ENCODE measurements around the gene NUP98. TPM values are rescaled to one million over a fixed set of nuclear protein-coding genes. Genes with fewer than 3 reads are reported as not detected.

Gene NUP98
- total RNA-seq, 1 experiment from 2014 or later, result 59.7 TPM

DNA sequence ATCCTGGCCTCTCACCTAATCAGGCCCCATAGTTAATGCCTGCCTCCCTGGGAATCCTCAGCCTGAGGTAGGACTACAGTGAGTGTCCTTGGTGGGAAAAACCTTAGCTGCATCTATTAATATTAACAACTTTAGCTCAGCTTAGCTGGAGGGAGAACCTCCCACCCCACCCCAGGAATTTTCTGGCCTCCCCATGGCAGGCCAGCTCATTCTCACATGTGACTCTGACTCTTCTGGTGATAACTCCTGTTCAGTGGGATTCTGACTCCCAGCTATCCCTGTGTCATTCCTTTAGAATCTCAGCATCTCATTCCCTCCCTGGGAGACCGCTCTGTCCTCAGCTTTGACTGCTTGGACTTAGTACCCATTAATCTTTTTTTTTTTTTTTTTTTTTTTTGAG lies 170.1 kb downstream of the NUP98 start:
- ChIA-PET POLR2A (ENCODE audit: unreplicated experiment) (no interaction called here), CTCF (no interaction called here)
- Histone ChIP-seq H3K27me3 (ENCODE audit: insufficient read depth, low read depth) (no peaks in the 10 kb centered on the region), H4K20me1 (ENCODE audit: insufficient read depth) (no peaks in the 10 kb centered on the region), H3F3A (ENCODE audit: insufficient read depth, low read depth) (no peaks in the 10 kb centered on the region), H3K79me2 (ENCODE audit: low read depth) (no peaks in the 10 kb centered on the region), H2AFZ (no peak overlapping the region), H3K4me1 (replicated peaks; ENCODE audit: insufficient read depth) (no peaks in the 10 kb centered on the region), H3K9me3 (ENCODE audit: insufficient read depth, low read depth) (no peaks in the 10 kb centered on the region), H3K27ac (no peak overlapping the region), H3K4me3 (no peak overlapping the region), H3K9me2 (ENCODE audit: insufficient read depth) (no peaks in the 10 kb centered on the region), H3K4me2 (no peak overlapping the region), H3K36me3 (ENCODE audit: low read depth) (no peaks in the 10 kb centered on the region)
- no TSS peak for BruUV-seq (replicated peaks)
- TF ChIP-seq, protein P1, sequence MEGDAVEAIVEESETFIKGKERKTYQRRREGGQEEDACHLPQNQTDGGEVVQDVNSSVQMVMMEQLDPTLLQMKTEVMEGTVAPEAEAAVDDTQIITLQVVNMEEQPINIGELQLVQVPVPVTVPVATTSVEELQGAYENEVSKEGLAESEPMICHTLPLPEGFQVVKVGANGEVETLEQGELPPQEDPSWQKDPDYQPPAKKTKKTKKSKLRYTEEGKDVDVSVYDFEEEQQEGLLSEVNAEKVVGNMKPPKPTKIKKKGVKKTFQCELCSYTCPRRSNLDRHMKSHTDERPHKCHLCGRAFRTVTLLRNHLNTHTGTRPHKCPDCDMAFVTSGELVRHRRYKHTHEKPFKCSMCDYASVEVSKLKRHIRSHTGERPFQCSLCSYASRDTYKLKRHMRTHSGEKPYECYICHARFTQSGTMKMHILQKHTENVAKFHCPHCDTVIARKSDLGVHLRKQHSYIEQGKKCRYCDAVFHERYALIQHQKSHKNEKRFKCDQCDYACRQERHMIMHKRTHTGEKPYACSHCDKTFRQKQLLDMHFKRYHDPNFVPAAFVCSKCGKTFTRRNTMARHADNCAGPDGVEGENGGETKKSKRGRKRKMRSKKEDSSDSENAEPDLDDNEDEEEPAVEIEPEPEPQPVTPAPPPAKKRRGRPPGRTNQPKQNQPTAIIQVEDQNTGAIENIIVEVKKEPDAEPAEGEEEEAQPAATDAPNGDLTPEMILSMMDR (conservative IDR thresholded peaks at IDR 0.05), result no peak
- TF ChIP-seq EZH2 (IDR thresholded peaks at IDR 0.05; ENCODE audit: low read depth), result no peak
- intact Hi-C loops (cut with micrococcal nuclease; ENCODE audit: unreplicated experiment), result no loop called here
- DNase-seq, result no peak

DNA sequence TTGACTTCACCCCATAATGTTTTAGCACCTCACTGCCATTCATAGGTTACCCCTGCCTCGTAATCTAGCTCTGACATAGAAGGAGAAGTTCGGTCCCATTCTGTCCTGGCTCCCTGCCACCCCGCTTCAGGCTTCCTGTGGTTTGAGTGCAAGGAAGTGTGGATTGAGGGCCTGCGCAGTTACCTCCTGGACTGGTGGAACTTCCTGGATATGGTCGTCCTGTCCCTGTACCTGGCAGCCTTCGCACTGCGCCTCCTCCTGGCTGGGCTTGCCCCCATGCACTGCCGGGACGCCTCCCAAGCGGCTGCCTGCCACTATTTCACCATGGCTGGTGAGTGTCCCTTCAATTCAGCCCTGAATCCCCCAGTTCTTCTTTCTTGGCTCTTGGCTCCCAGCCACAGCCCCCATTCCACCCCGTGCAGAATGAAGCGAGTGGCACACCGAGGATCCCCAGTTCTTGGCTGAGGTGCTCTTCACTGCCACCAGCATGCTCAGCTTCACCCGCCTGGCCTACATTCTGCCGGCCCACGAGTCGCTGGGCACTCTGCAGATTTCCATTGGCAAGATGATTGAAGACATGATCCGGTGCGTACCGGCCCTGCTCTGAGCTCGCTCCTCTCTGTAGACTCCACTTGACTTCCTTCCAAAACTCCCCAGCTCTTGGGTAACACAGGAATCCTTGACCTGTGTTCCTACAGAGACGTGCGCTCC lies 170.9 kb downstream of the NUP98 start:
- H3F3A ChIP-seq (ENCODE audit: insufficient read depth, low read depth), result no peaks in the 10 kb centered on the region
- no peak overlapping the region for H2AFZ ChIP-seq
- DNase-seq, result no peak
- H3K4me3 ChIP-seq, result no peak overlapping the region
- H3K36me3 ChIP-seq (ENCODE audit: low read depth), result no peaks in the 10 kb centered on the region
- H3K79me2 ChIP-seq (ENCODE audit: low read depth), result no peaks in the 10 kb centered on the region
- intact Hi-C loops (cut with micrococcal nuclease; ENCODE audit: unreplicated experiment), result no loop called here
- H3K27me3 ChIP-seq (ENCODE audit: insufficient read depth, low read depth), result no peaks in the 10 kb centered on the region
- no peak overlapping the region for H3K4me2 ChIP-seq
- H3K4me1 ChIP-seq (replicated peaks; ENCODE audit: insufficient read depth), result no peaks in the 10 kb centered on the region
- no peaks in the 10 kb centered on the region for H3K9me3 ChIP-seq (ENCODE audit: insufficient read depth, low read depth)
- CTCF ChIA-PET, result no interaction called here
- H3K27ac ChIP-seq, result no peak overlapping the region
- POLR2A ChIA-PET (ENCODE audit: unreplicated experiment), result no interaction called here
- H4K20me1 ChIP-seq (ENCODE audit: insufficient read depth), result no peaks in the 10 kb centered on the region
- H3K9me2 ChIP-seq (ENCODE audit: insufficient read depth), result no peaks in the 10 kb centered on the region
- BruUV-seq (replicated peaks), result no TSS peak
- TF ChIP-seq, protein P1 (conservative IDR thresholded peaks at IDR 0.05), result no peak
- TF ChIP-seq EZH2 (IDR thresholded peaks at IDR 0.05; ENCODE audit: low read depth), result no peak

Other genes with a start within 250 kb of the NUP98 start
- gene ART5, start 155.6 kb downstream of the NUP98 start, total RNA-seq (2021), result not detected in 2 replicates
- gene ART1, start 152.4 kb downstream of the NUP98 start, total RNA-seq (2021), result not detected in 2 replicates
- 1.2 and 1.9 TPM in 2 replicates for gene CHRNA10, start 126.2 kb downstream of the NUP98 start, total RNA-seq (2021)
- 37.7 and 39.5 TPM in 2 replicates for gene PGAP2, start 11.0 kb upstream of the NUP98 start, total RNA-seq (2021)
- gene RHOG, start 43.4 kb upstream of the NUP98 start, total RNA-seq (2021), result 31.0 and 36.1 TPM in 2 replicates
- gene STIM1, start 58.1 kb upstream of the NUP98 start, total RNA-seq (2021), result 26.8 and 28.3 TPM in 2 replicates